22Rv1 (cell line): ENCODE measurements around the gene NTN1.
"Not testable (repeated sequence)": the region's sequence is repeated elsewhere in the genome, so short reads cannot be mapped to it uniquely, and the experiment has no call there.

Experiments used
- H3K27ac ChIP-seq: fragments of 450-650 bp; 2 replicates; pipeline ENCODE4 v1.5.1; 2017
- CTCF ChIP-seq: fragments of 450-650 bp; IDR thresholded peaks from 2 replicates; pipeline ENCODE4 v1.5.1; 2017; ENCODE audit warnings: mild to moderate bottlenecking
- ZFX ChIP-seq: fragments of 450-650 bp; IDR thresholded peaks from 2 replicates; pipeline ENCODE4 v1.6.1; 2017; ENCODE audit warnings: antibody characterized with exemption, borderline replicate concordance

NTN1 gene

DNA sequence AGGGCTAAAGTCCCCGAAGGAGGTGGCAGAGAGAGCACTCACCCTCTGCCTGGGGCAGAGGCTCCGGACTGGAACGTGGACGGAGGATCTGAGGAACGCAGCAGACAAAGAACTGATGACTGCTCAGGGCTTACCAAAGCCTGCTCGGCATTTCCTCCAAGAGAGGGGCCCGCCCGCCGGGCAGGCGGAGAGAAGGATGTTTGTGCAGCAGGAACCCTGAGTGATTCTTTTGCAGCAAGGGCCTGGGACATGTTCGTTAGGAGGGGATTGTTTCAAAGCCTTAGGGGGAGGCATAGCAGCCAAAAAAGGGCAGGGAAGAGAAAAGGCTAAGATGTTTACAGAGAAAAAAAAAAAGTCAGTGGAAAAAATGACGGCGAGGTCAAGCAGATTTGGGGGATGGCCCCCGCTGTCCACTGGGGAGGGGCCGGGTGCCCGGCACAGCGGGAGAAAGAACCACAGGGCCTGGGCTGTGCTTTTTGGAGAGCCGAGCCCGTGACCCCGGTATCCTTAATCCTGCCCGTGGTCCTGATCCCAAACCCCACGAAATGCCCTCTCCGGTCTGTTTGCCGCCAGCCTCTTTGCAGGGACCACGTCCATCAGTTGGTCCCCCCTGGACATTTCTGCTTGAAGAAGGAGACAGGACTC is 129.3 kb downstream of the NTN1 start:
- H3K27ac ChIP-seq = no peak overlapping the region
- TF ChIP-seq ZFX (no peak), CTCF (no peak)

- TF ChIP-seq ZFX = no peak
- TF ChIP-seq CTCF = no peak
- no peak overlapping the region for H3K27ac ChIP-seq
Measured at GRCh38 chr17:9151091-9151490, 129.8 kb downstream of the NTN1 start.

DNA sequence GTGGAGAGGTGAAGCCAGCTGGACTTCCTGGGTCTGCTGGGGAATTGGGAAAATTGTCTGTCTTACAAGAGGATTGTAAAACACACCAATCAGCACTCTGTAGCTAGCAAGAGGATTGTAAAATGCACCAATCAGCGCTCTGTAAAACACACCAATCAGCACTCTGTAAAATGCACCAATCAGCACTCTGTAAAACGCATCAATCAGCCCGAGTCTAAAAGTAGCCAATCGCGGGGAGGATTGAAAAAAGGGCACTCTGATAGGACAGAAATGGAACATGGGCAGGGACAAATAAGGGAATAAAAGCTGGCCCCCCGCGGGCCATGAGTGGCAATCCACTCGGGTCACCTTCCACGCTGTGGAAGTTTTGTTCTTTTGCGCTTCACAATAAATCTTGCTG is 130.4 kb downstream of the NTN1 start:
- not testable (repeated sequence) for H3K27ac ChIP-seq

GRCh38 chr17:9158544-9159452 is 137.5 kb downstream of the NTN1 start:
- no peak for TF ChIP-seq CTCF
- H3K27ac ChIP-seq = no peak overlapping the region

- peak; percentile 75 for TF ChIP-seq CTCF
- no peak for TF ChIP-seq ZFX
- no peak overlapping the region for H3K27ac ChIP-seq
Measured at GRCh38 chr17:9162275-9162985, 141.1 kb downstream of the NTN1 start.

- H3K27ac ChIP-seq = no peak overlapping the region
Measured at GRCh38 chr17:9166788-9167187, 145.5 kb downstream of the NTN1 start.

DNA sequence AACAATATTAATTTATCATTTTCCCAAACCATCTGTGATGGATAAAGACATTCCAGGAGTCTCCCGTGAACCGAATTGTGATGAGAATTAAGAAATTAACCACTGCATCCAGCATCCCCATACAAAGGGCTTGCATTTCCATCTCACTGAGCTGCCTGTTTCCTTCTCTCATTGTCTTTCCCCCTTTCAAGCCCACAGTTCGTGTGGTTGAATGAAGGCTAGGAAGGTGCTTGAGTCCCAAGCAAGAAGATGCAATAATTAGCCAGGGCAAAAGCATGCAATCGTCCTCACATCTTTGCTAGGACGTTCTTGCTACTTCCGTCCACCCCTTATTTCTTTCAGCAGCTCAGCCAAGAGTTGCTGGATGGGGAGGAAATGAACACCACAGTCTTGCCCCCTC is 146.1 kb downstream of the NTN1 start:
- no peak overlapping the region for H3K27ac ChIP-seq
- no peak for TF ChIP-seq ZFX
- no peak for TF ChIP-seq CTCF

More at GRCh38 chr17:9166788-9167187, 145.5 kb downstream of the NTN1 start:
- no peak for TF ChIP-seq CTCF
